SK-N-SH (cell line): ENCODE results near the gene REC8. TPM values are rescaled to one million over a fixed set of nuclear protein-coding genes. Genes with fewer than 3 reads are reported as not detected.
A peak's percentile ranks its signal among the peaks of the same experiment; 100 is the strongest.

Source experiments
- CTCF ChIA-PET: fragments of 300-600, 350-600 bp; formaldehyde crosslinking; extraction: SDS; loops from one replicate; lab custom pipeline; 2021; lab: Yijun Ruan, JAX
- POLR2A ChIA-PET: fragments of 350-600 bp; sonication (Branson Sonifier 250); formaldehyde crosslinking; extraction: SDS; loops from one replicate; lab custom pipeline; 2020; ENCODE audit warnings: antibody characterized with exemption, inconsistent platforms; lab: Yijun Ruan, JAX
- DNase-seq: peaks from one replicate; pipeline ENCODE4 v3.0.0; 2012
- H2AFZ ChIP-seq: fragments of 200-600 bp; sonication (generic); 2 replicates; pipeline ENCODE4 v1.8.1; 2016; ENCODE audit warnings: antibody characterized with exemption, mild to moderate bottlenecking, low read depth
- H3F3A ChIP-seq: fragments of 200-600 bp; sonication (generic); replicated peaks from 2 replicates; pipeline ENCODE3; 2016; ENCODE audit warnings: antibody characterized with exemption, mild to moderate bottlenecking; ENCODE audit not compliant: insufficient read depth
- H3K27ac ChIP-seq, 2 experiments: fragments of 200-500 bp in 1 of 2; fragments of 200-600 bp in 1 of 2; sonication (Bioruptor generic) in 1 of 2; sonication (generic), shearing (Covaris generic) in 1 of 2; 2 replicates each; pipeline versions ENCODE4 v1.5.1 to v1.6.1; 2014 to 2016; ENCODE audit warnings: low read depth in 2 of 2, inconsistent platforms in 1 of 2, low read length in 1 of 2, mild to moderate bottlenecking in 1 of 2, mixed read lengths in 1 of 2
- H3K27me3 ChIP-seq: fragments of 200-600 bp; sonication (generic), shearing (Covaris generic); 2 replicates; pipeline ENCODE4 v1.6.1; 2016; ENCODE audit warnings: mixed run types; ENCODE audit not compliant: insufficient read depth
- H3K36me3 ChIP-seq, 2 experiments: fragments of 200-500 bp in 1 of 2; fragments of 200-600 bp in 1 of 2; sonication (Bioruptor generic) in 1 of 2; sonication (generic) in 1 of 2; replicated peaks in 1 of 2; 2 replicates each; pipeline versions ENCODE3 to v1.5.1; 2014 to 2016; ENCODE audit warnings: low read length in 1 of 2, mild to moderate bottlenecking in 1 of 2; ENCODE audit not compliant: insufficient read depth in 2 of 2, control insufficient read depth in 1 of 2
- H3K4me1 ChIP-seq, 2 experiments: fragments of 200-500 bp in 1 of 2; fragments of 200-600 bp in 1 of 2; sonication (Bioruptor generic) in 1 of 2; sonication (generic), shearing (Covaris generic) in 1 of 2; 2 replicates each; pipeline versions ENCODE4 v1.5.1 to v1.6.1; 2014 to 2016; ENCODE audit warnings: low read depth in 1 of 2, low read length in 1 of 2, mixed run types in 1 of 2; ENCODE audit not compliant: insufficient read depth in 2 of 2, control insufficient read depth in 1 of 2
- H3K4me2 ChIP-seq: fragments of 200-600 bp; sonication (generic), shearing (Covaris generic); 2 replicates; pipeline ENCODE4 v1.6.1; 2017; ENCODE audit warnings: mixed run types
- H3K4me3 ChIP-seq, 2 experiments: fragments of 200-500 bp in 1 of 2; fragments of 200-600 bp in 1 of 2; sonication (Bioruptor generic) in 1 of 2; sonication (generic), shearing (Covaris generic) in 1 of 2; 2 replicates each; pipeline versions ENCODE4 v1.5.1 to v1.8.1; 2014 to 2016; ENCODE audit warnings: low read depth in 2 of 2, inconsistent platforms in 1 of 2, low read length in 1 of 2, mild to moderate bottlenecking in 1 of 2, mixed read lengths in 1 of 2, moderate library complexity in 1 of 2
- H3K79me2 ChIP-seq: fragments of 200-600 bp; sonication (generic); 2 replicates; pipeline ENCODE4 v1.8.1; 2017; ENCODE audit warnings: mild to moderate bottlenecking; ENCODE audit not compliant: insufficient read depth
- H3K9ac ChIP-seq: fragments of 200-600 bp; sonication (generic); 2 replicates; pipeline ENCODE4 v1.6.1; 2017; ENCODE audit warnings: mixed run types
- H3K9me2 ChIP-seq: fragments of 200-600 bp; sonication (generic); 2 replicates; pipeline ENCODE4 v1.6.1; 2017; ENCODE audit warnings: mixed run types
- H3K9me3 ChIP-seq: fragments of 200-600 bp; sonication (generic); 2 replicates; pipeline ENCODE4 v1.6.1; 2017; ENCODE audit warnings: mixed run types, mild to moderate bottlenecking, moderate library complexity
- H4K20me1 ChIP-seq: fragments of 200-600 bp; sonication (generic); 2 replicates; pipeline ENCODE4 v1.6.1; 2017; ENCODE audit warnings: mild to moderate bottlenecking, mixed run types; ENCODE audit not compliant: insufficient read depth
- CTCF ChIP-seq: fragments of 200-600 bp; sonication (generic); IDR thresholded peaks from 2 replicates; pipeline ENCODE4 v1.6.1; 2017; ENCODE audit warnings: antibody characterized with exemption, mild to moderate bottlenecking, moderate library complexity
- FOXJ3 ChIP-seq: sonication (generic); formaldehyde crosslinking; IDR thresholded peaks from 2 replicates; pipeline ENCODE4 v1.5.1; 2020; ENCODE audit warnings: mild to moderate bottlenecking, missing genetic modification reagents
- MAX ChIP-seq: IDR thresholded peaks from 2 replicates; pipeline ENCODE4 v1.4.0; 2012; ENCODE audit warnings: low read depth
- MXI1 ChIP-seq: IDR thresholded peaks from 2 replicates; pipeline ENCODE4 v1.6.1; 2012; ENCODE audit warnings: mild to moderate bottlenecking, low read depth, low read length, improper control_type of control experiment
- NFIC ChIP-seq: IDR thresholded peaks from 2 replicates; pipeline ENCODE4 v1.4.0; 2012; ENCODE audit warnings: borderline replicate concordance
- REST ChIP-seq: IDR thresholded peaks from 2 replicates; pipeline ENCODE4 v1.6.1; 2012; ENCODE audit warnings: mild to moderate bottlenecking, low read depth, low read length, moderate library complexity
- USF2 ChIP-seq: fragments of 150-350 bp; IDR thresholded peaks from 2 replicates; pipeline ENCODE4 v1.6.1; 2017; ENCODE audit warnings: antibody characterized with exemption, low read length, low read depth, borderline replicate concordance
- WGBS: methylation state at CpG from one replicate; pipeline ENCODE4 v1.1.6; 2017; ENCODE audit warnings: low lambda C conversion rate; 5-methylcytosine and 5-hydroxymethylcytosine counted together
- polyA plus RNA-seq, 3 experiments: library from polyadenylated mRNA; depleted of rRNA; stranded (reverse); fragments of >200 nt; gene quantifications; 2 replicates each; pipeline ENCODE4 v1.2.3, GENCODE V29; 2012

Gene REC8
- polyA plus RNA-seq, 1 of the 3 experiments (the other 2 are of a cell fraction) = 23.2 TPM

GRCh38 chr14:24147761-24148428, 24.0 kb upstream of the REC8 start:
- H4K20me1 ChIP-seq = peaks cover 10% of the 10 kb centered on the region; the same call in 1 of the 2 replicates
- peak overlapping the region; percentile 79 for H3K9ac ChIP-seq
- peak overlapping the region; percentile 93 to 98 for H3K4me3 ChIP-seq
- H3K9me3 ChIP-seq = no peaks in the 10 kb centered on the region
- peak overlapping the region; percentile 29 to 75; a peak in 2 of 4 replicates for H3K27ac ChIP-seq
- peaks cover 6% of the 10 kb centered on the region for H3F3A ChIP-seq
- peaks cover 36 to 52% of the 10 kb centered on the region in 2 experiments for H3K36me3 ChIP-seq
- WGBS = 4% methylated on average over 10 of the region's 29 CpGs
- TF ChIP-seq MAX (0 out of 2 replicates have a peak, but pooled peaks have one; percentile 7), NFIC (no peak), USF2 (no peak), FOXJ3 (CRISPR knock-in tag) (no peak), REST (no peak), CTCF (no peak), MXI1 (0 out of 2 replicates have a peak, but pooled peaks have one; percentile 8)
- H3K4me1 ChIP-seq = peaks cover 11 to 20% of the 10 kb centered on the region in 2 experiments
- H3K4me2 ChIP-seq = peak overlapping the region; percentile 83
- H3K79me2 ChIP-seq = peaks cover 52% of the 10 kb centered on the region
- H3K27me3 ChIP-seq = no peaks in the 10 kb centered on the region
- POLR2A ChIA-PET = interaction anchor here (1.9 to 3.9 kb wide), 4 partner anchors 12 to 41 kb away, joined by 4 to 50 read pairs (median 18); partner anchors contain the start of genes DCAF11, IPO4, IRF9 and NRL
- CTCF ChIA-PET = interaction anchor here (1.9 to 4.6 kb wide), 2 partner anchors 13 to 39 kb away, joined by 6 to 38 read pairs; partner anchors contain the start of gene IRF9
- no peak for DNase-seq
- no peak overlapping the region for H2AFZ ChIP-seq
- no peaks in the 10 kb centered on the region for H3K9me2 ChIP-seq
